Midbrain (tissue), 1 donor: Measurements from ENCODE around the gene ALDH7A1.

ENCODE experiments used
- DNase-seq: peaks from one replicate; lab custom pipeline; 2025; lab: John Stamatoyannopoulos, UW

Gene ALDH7A1

GRCh38 chr5:126508962-126509279 lies 86.1 kb downstream of the ALDH7A1 start:
- DNase-seq: no peak

- no peak for DNase-seq
Measured at GRCh38 chr5:126508251-126508961, 86.6 kb downstream of the ALDH7A1 start.

GRCh38 chr5:126506079-126506478 lies 88.9 kb downstream of the ALDH7A1 start:
- DNase-seq: no peak

- DNase-seq: peak; percentile 37
Measured at GRCh38 chr5:126503602-126504104, 91.4 kb downstream of the ALDH7A1 start.

GRCh38 chr5:126501448-126501847 lies 93.6 kb downstream of the ALDH7A1 start:
- DNase-seq: no peak

GRCh38 chr5:126499853-126500342 lies 95.1 kb downstream of the ALDH7A1 start:
- peak; percentile 37 for DNase-seq

- no peak for DNase-seq
Measured at GRCh38 chr5:126499278-126499677, 95.7 kb downstream of the ALDH7A1 start.

- DNase-seq: no peak
Measured at GRCh38 chr5:126497506-126497905, 97.5 kb downstream of the ALDH7A1 start.

GRCh38 chr5:126494393-126494792 lies 100.6 kb downstream of the ALDH7A1 start:
- no peak for DNase-seq

GRCh38 chr5:126492939-126493338 lies 102.1 kb downstream of the ALDH7A1 start:
- DNase-seq: no peak

GRCh38 chr5:126490167-126490940 lies 104.7 kb downstream of the ALDH7A1 start:
- DNase-seq: peak; percentile 42

- DNase-seq: no peak
Measured at GRCh38 chr5:126488443-126489065, 106.5 kb downstream of the ALDH7A1 start.

- no peak for DNase-seq
Measured at GRCh38 chr5:126487596-126487995, 107.4 kb downstream of the ALDH7A1 start.

GRCh38 chr5:126486332-126486731 lies 108.7 kb downstream of the ALDH7A1 start:
- peak; percentile 65 for DNase-seq

- DNase-seq: peak; percentile 27
Measured at GRCh38 chr5:126484253-126484652, 110.8 kb downstream of the ALDH7A1 start.

GRCh38 chr5:126483156-126483555 lies 111.9 kb downstream of the ALDH7A1 start:
- DNase-seq: no peak

GRCh38 chr5:126482591-126482990 lies 112.4 kb downstream of the ALDH7A1 start:
- DNase-seq: no peak

- DNase-seq: no peak
Measured at GRCh38 chr5:126481243-126481642, 113.8 kb downstream of the ALDH7A1 start.
